SK-N-SH (cell line): ENCODE results near the gene NAALADL2. TPM values are rescaled to one million over a fixed set of nuclear protein-coding genes. Genes with fewer than 3 reads are reported as not detected.

ENCODE experiments used
- CTCF ChIA-PET: fragments of 300-600, 350-600 bp; formaldehyde crosslinking; extraction: SDS; loops from one replicate; lab custom pipeline; 2021; lab: Yijun Ruan, JAX
- POLR2A ChIA-PET: fragments of 350-600 bp; sonication (Branson Sonifier 250); formaldehyde crosslinking; extraction: SDS; loops from one replicate; lab custom pipeline; 2020; ENCODE audit warnings: antibody characterized with exemption, inconsistent platforms; lab: Yijun Ruan, JAX
- DNase-seq: peaks from one replicate; pipeline ENCODE4 v3.0.0; 2012
- H2AFZ ChIP-seq: fragments of 200-600 bp; sonication (generic); 2 replicates; pipeline ENCODE4 v1.8.1; 2016; ENCODE audit warnings: antibody characterized with exemption, mild to moderate bottlenecking, low read depth
- H3F3A ChIP-seq: fragments of 200-600 bp; sonication (generic); replicated peaks from 2 replicates; pipeline ENCODE3; 2016; ENCODE audit warnings: antibody characterized with exemption, mild to moderate bottlenecking; ENCODE audit not compliant: insufficient read depth
- H3K27ac ChIP-seq, 2 experiments: fragments of 200-500 bp in 1 of 2; fragments of 200-600 bp in 1 of 2; sonication (Bioruptor generic) in 1 of 2; sonication (generic), shearing (Covaris generic) in 1 of 2; 2 replicates each; pipeline versions ENCODE4 v1.5.1 to v1.6.1; 2014 to 2016; ENCODE audit warnings: low read depth in 2 of 2, inconsistent platforms in 1 of 2, low read length in 1 of 2, mild to moderate bottlenecking in 1 of 2, mixed read lengths in 1 of 2
- H3K27me3 ChIP-seq: fragments of 200-600 bp; sonication (generic), shearing (Covaris generic); 2 replicates; pipeline ENCODE4 v1.6.1; 2016; ENCODE audit warnings: mixed run types; ENCODE audit not compliant: insufficient read depth
- H3K36me3 ChIP-seq, 2 experiments: fragments of 200-500 bp in 1 of 2; fragments of 200-600 bp in 1 of 2; sonication (Bioruptor generic) in 1 of 2; sonication (generic) in 1 of 2; replicated peaks in 1 of 2; 2 replicates each; pipeline versions ENCODE3 to v1.5.1; 2014 to 2016; ENCODE audit warnings: low read length in 1 of 2, mild to moderate bottlenecking in 1 of 2; ENCODE audit not compliant: insufficient read depth in 2 of 2, control insufficient read depth in 1 of 2
- H3K4me1 ChIP-seq, 2 experiments: fragments of 200-500 bp in 1 of 2; fragments of 200-600 bp in 1 of 2; sonication (Bioruptor generic) in 1 of 2; sonication (generic), shearing (Covaris generic) in 1 of 2; 2 replicates each; pipeline versions ENCODE4 v1.5.1 to v1.6.1; 2014 to 2016; ENCODE audit warnings: low read depth in 1 of 2, low read length in 1 of 2, mixed run types in 1 of 2; ENCODE audit not compliant: insufficient read depth in 2 of 2, control insufficient read depth in 1 of 2
- H3K4me2 ChIP-seq: fragments of 200-600 bp; sonication (generic), shearing (Covaris generic); 2 replicates; pipeline ENCODE4 v1.6.1; 2017; ENCODE audit warnings: mixed run types
- H3K4me3 ChIP-seq, 2 experiments: fragments of 200-500 bp in 1 of 2; fragments of 200-600 bp in 1 of 2; sonication (Bioruptor generic) in 1 of 2; sonication (generic), shearing (Covaris generic) in 1 of 2; 2 replicates each; pipeline versions ENCODE4 v1.5.1 to v1.8.1; 2014 to 2016; ENCODE audit warnings: low read depth in 2 of 2, inconsistent platforms in 1 of 2, low read length in 1 of 2, mild to moderate bottlenecking in 1 of 2, mixed read lengths in 1 of 2, moderate library complexity in 1 of 2
- H3K79me2 ChIP-seq: fragments of 200-600 bp; sonication (generic); 2 replicates; pipeline ENCODE4 v1.8.1; 2017; ENCODE audit warnings: mild to moderate bottlenecking; ENCODE audit not compliant: insufficient read depth
- H3K9ac ChIP-seq: fragments of 200-600 bp; sonication (generic); 2 replicates; pipeline ENCODE4 v1.6.1; 2017; ENCODE audit warnings: mixed run types
- H3K9me2 ChIP-seq: fragments of 200-600 bp; sonication (generic); 2 replicates; pipeline ENCODE4 v1.6.1; 2017; ENCODE audit warnings: mixed run types
- H3K9me3 ChIP-seq: fragments of 200-600 bp; sonication (generic); 2 replicates; pipeline ENCODE4 v1.6.1; 2017; ENCODE audit warnings: mixed run types, mild to moderate bottlenecking, moderate library complexity
- H4K20me1 ChIP-seq: fragments of 200-600 bp; sonication (generic); 2 replicates; pipeline ENCODE4 v1.6.1; 2017; ENCODE audit warnings: mild to moderate bottlenecking, mixed run types; ENCODE audit not compliant: insufficient read depth
- CHD2 ChIP-seq: fragments of 150-350 bp; IDR thresholded peaks from 2 replicates; pipeline ENCODE4 v1.6.1; 2018; ENCODE audit warnings: low read length; ENCODE audit not compliant: partially characterized antibody
- EP300 ChIP-seq, 2 experiments: IDR thresholded peaks; 2 replicates each; pipeline versions ENCODE4 v1.4.0 to v1.6.1; 2012; ENCODE audit warnings: borderline replicate concordance in 1 of 2, low read depth in 1 of 2, low read length in 1 of 2
- EZH2phosphoT487 ChIP-seq: fragments of 200-600 bp; sonication (generic); IDR thresholded peaks from 2 replicates; pipeline ENCODE4 v1.6.1; 2017; ENCODE audit warnings: low read depth, mixed run types, mild to moderate bottlenecking, antibody characterized with exemption, moderate library complexity, borderline replicate concordance
- FOSL2 ChIP-seq: IDR thresholded peaks from 2 replicates; pipeline ENCODE4 v1.4.0; 2012; ENCODE audit warnings: low read depth, mild to moderate bottlenecking, moderate library complexity, borderline replicate concordance
- GABPA ChIP-seq: IDR thresholded peaks from 2 replicates; pipeline ENCODE4 v1.4.0; 2012; ENCODE audit warnings: low read depth, mild to moderate bottlenecking
- IRF3 ChIP-seq: fragments of 150-350 bp; IDR thresholded peaks from 2 replicates; pipeline ENCODE4 v1.6.1; 2016; ENCODE audit warnings: mild to moderate bottlenecking, low read depth, low read length
- JUND ChIP-seq: IDR thresholded peaks from 2 replicates; pipeline ENCODE4 v1.4.0; 2012
- MAX ChIP-seq: IDR thresholded peaks from 2 replicates; pipeline ENCODE4 v1.4.0; 2012; ENCODE audit warnings: low read depth
- NFIC ChIP-seq: IDR thresholded peaks from 2 replicates; pipeline ENCODE4 v1.4.0; 2012; ENCODE audit warnings: borderline replicate concordance
- NRF1 ChIP-seq: IDR thresholded peaks from 2 replicates; pipeline ENCODE4 v1.6.1; 2012; ENCODE audit warnings: low read depth, mild to moderate bottlenecking, low read length
- RFX5 ChIP-seq: IDR thresholded peaks from 2 replicates; pipeline ENCODE4 v1.6.1; 2012; ENCODE audit warnings: mild to moderate bottlenecking, improper control_type of control experiment, low read length
- SMC3 ChIP-seq: IDR thresholded peaks from 2 replicates; pipeline ENCODE4 v1.6.1; 2012; ENCODE audit warnings: low read depth, low read length, improper control_type of control experiment
- TCF12 ChIP-seq: IDR thresholded peaks from 2 replicates; pipeline ENCODE4 v1.4.0; 2012
- YY1 ChIP-seq: IDR thresholded peaks from 2 replicates; pipeline ENCODE4 v1.4.0; 2012; ENCODE audit warnings: low read depth, mild to moderate bottlenecking
- ZBTB33 ChIP-seq: IDR thresholded peaks from 2 replicates; pipeline ENCODE4 v1.4.0; 2012; ENCODE audit warnings: low read depth, borderline replicate concordance
- WGBS: methylation state at CpG from one replicate; pipeline ENCODE4 v1.1.6; 2017; ENCODE audit warnings: low lambda C conversion rate; 5-methylcytosine and 5-hydroxymethylcytosine counted together
- polyA plus RNA-seq, 3 experiments: library from polyadenylated mRNA; depleted of rRNA; stranded (reverse); fragments of >200 nt; gene quantifications; 2 replicates each; pipeline ENCODE4 v1.2.3, GENCODE V29; 2012
- TF ChIP-seq, protein P1 (sequence below): fragments of 200-600 bp; sonication (generic); IDR thresholded peaks from 2 replicates; pipeline ENCODE4 v1.6.1; 2017; ENCODE audit warnings: antibody characterized with exemption, mild to moderate bottlenecking, moderate library complexity

The NAALADL2 gene
- polyA plus RNA-seq, 1 of the 3 experiments (the other 2 are of a cell fraction) = 1.2 TPM

GRCh38 chr3:175312791-175313190 lies 453.7 kb downstream of the NAALADL2 start:
- H3K79me2 ChIP-seq = no peaks in the 10 kb centered on the region
- no peak overlapping the region for H3K9ac ChIP-seq
- no peak overlapping the region for H3K4me3 ChIP-seq
- H3K4me1 ChIP-seq = peaks cover 4% of the 10 kb centered on the region in 2 experiments; a peak in 3 of 4 replicates
- no peaks in the 10 kb centered on the region for H3K27me3 ChIP-seq
- H3K4me2 ChIP-seq = no peak overlapping the region
- H3K9me3 ChIP-seq = no peaks in the 10 kb centered on the region
- POLR2A ChIA-PET = no interaction called here
- no peaks in the 10 kb centered on the region for H4K20me1 ChIP-seq
- TF ChIP-seq NRF1 (no peak), CHD2 (no peak), MAX (no peak), NFIC (no peak), RFX5 (no peak), EP300 (IDR thresholded peaks at IDR 0.05; ENCODE audit: borderline replicate concordance in 1 of 2, low read depth in 1 of 2, low read length in 1 of 2) (no peak), SMC3 (no peak), EZH2phosphoT487 (no peak), GABPA (no peak), IRF3 (no peak), YY1 (no peak), TCF12 (no peak), JUND (no peak), ZBTB33 (no peak), FOSL2 (no peak)
- TF ChIP-seq, protein P1, sequence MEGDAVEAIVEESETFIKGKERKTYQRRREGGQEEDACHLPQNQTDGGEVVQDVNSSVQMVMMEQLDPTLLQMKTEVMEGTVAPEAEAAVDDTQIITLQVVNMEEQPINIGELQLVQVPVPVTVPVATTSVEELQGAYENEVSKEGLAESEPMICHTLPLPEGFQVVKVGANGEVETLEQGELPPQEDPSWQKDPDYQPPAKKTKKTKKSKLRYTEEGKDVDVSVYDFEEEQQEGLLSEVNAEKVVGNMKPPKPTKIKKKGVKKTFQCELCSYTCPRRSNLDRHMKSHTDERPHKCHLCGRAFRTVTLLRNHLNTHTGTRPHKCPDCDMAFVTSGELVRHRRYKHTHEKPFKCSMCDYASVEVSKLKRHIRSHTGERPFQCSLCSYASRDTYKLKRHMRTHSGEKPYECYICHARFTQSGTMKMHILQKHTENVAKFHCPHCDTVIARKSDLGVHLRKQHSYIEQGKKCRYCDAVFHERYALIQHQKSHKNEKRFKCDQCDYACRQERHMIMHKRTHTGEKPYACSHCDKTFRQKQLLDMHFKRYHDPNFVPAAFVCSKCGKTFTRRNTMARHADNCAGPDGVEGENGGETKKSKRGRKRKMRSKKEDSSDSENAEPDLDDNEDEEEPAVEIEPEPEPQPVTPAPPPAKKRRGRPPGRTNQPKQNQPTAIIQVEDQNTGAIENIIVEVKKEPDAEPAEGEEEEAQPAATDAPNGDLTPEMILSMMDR = no peak
- TF ChIP-seq, all 33 proteins: peak for 0
- CTCF ChIA-PET = no interaction called here
- Histone ChIP-seq H3K9me2 (no peaks in the 10 kb centered on the region), H2AFZ (no peak overlapping the region), H3K27ac (no peak overlapping the region), H3F3A (peaks cover 2% of the 10 kb centered on the region), H3K36me3 (no peaks in the 10 kb centered on the region)
- no peak for DNase-seq
- WGBS = 83% methylated on average over 4 of the region's 4 CpGs
